SK-N-SH (cell line): ENCODE data around the gene SCOC. TPM values are rescaled to one million over a fixed set of nuclear protein-coding genes. Genes with fewer than 3 reads are reported as not detected.

Experiments used
- CTCF ChIA-PET: fragments of 300-600, 350-600 bp; formaldehyde crosslinking; extraction: SDS; loops from one replicate; lab custom pipeline; 2021; lab: Yijun Ruan, JAX
- POLR2A ChIA-PET: fragments of 350-600 bp; sonication (Branson Sonifier 250); formaldehyde crosslinking; extraction: SDS; loops from one replicate; lab custom pipeline; 2020; ENCODE audit warnings: antibody characterized with exemption, inconsistent platforms; lab: Yijun Ruan, JAX
- DNase-seq: peaks from one replicate; pipeline ENCODE4 v3.0.0; 2012
- H2AFZ ChIP-seq: fragments of 200-600 bp; sonication (generic); 2 replicates; pipeline ENCODE4 v1.8.1; 2016; ENCODE audit warnings: antibody characterized with exemption, mild to moderate bottlenecking, low read depth
- H3F3A ChIP-seq: fragments of 200-600 bp; sonication (generic); replicated peaks from 2 replicates; pipeline ENCODE3; 2016; ENCODE audit warnings: antibody characterized with exemption, mild to moderate bottlenecking; ENCODE audit not compliant: insufficient read depth
- H3K27ac ChIP-seq, 2 experiments: fragments of 200-500 bp in 1 of 2; fragments of 200-600 bp in 1 of 2; sonication (Bioruptor generic) in 1 of 2; sonication (generic), shearing (Covaris generic) in 1 of 2; 2 replicates each; pipeline versions ENCODE4 v1.5.1 to v1.6.1; 2014 to 2016; ENCODE audit warnings: low read depth in 2 of 2, inconsistent platforms in 1 of 2, low read length in 1 of 2, mild to moderate bottlenecking in 1 of 2, mixed read lengths in 1 of 2
- H3K27me3 ChIP-seq: fragments of 200-600 bp; sonication (generic), shearing (Covaris generic); 2 replicates; pipeline ENCODE4 v1.6.1; 2016; ENCODE audit warnings: mixed run types; ENCODE audit not compliant: insufficient read depth
- H3K36me3 ChIP-seq, 2 experiments: fragments of 200-500 bp in 1 of 2; fragments of 200-600 bp in 1 of 2; sonication (Bioruptor generic) in 1 of 2; sonication (generic) in 1 of 2; replicated peaks in 1 of 2; 2 replicates each; pipeline versions ENCODE3 to v1.5.1; 2014 to 2016; ENCODE audit warnings: low read length in 1 of 2, mild to moderate bottlenecking in 1 of 2; ENCODE audit not compliant: insufficient read depth in 2 of 2, control insufficient read depth in 1 of 2
- H3K4me1 ChIP-seq, 2 experiments: fragments of 200-500 bp in 1 of 2; fragments of 200-600 bp in 1 of 2; sonication (Bioruptor generic) in 1 of 2; sonication (generic), shearing (Covaris generic) in 1 of 2; 2 replicates each; pipeline versions ENCODE4 v1.5.1 to v1.6.1; 2014 to 2016; ENCODE audit warnings: low read depth in 1 of 2, low read length in 1 of 2, mixed run types in 1 of 2; ENCODE audit not compliant: insufficient read depth in 2 of 2, control insufficient read depth in 1 of 2
- H3K4me2 ChIP-seq: fragments of 200-600 bp; sonication (generic), shearing (Covaris generic); 2 replicates; pipeline ENCODE4 v1.6.1; 2017; ENCODE audit warnings: mixed run types
- H3K4me3 ChIP-seq, 2 experiments: fragments of 200-500 bp in 1 of 2; fragments of 200-600 bp in 1 of 2; sonication (Bioruptor generic) in 1 of 2; sonication (generic), shearing (Covaris generic) in 1 of 2; 2 replicates each; pipeline versions ENCODE4 v1.5.1 to v1.8.1; 2014 to 2016; ENCODE audit warnings: low read depth in 2 of 2, inconsistent platforms in 1 of 2, low read length in 1 of 2, mild to moderate bottlenecking in 1 of 2, mixed read lengths in 1 of 2, moderate library complexity in 1 of 2
- H3K79me2 ChIP-seq: fragments of 200-600 bp; sonication (generic); 2 replicates; pipeline ENCODE4 v1.8.1; 2017; ENCODE audit warnings: mild to moderate bottlenecking; ENCODE audit not compliant: insufficient read depth
- H3K9ac ChIP-seq: fragments of 200-600 bp; sonication (generic); 2 replicates; pipeline ENCODE4 v1.6.1; 2017; ENCODE audit warnings: mixed run types
- H3K9me2 ChIP-seq: fragments of 200-600 bp; sonication (generic); 2 replicates; pipeline ENCODE4 v1.6.1; 2017; ENCODE audit warnings: mixed run types
- H3K9me3 ChIP-seq: fragments of 200-600 bp; sonication (generic); 2 replicates; pipeline ENCODE4 v1.6.1; 2017; ENCODE audit warnings: mixed run types, mild to moderate bottlenecking, moderate library complexity
- H4K20me1 ChIP-seq: fragments of 200-600 bp; sonication (generic); 2 replicates; pipeline ENCODE4 v1.6.1; 2017; ENCODE audit warnings: mild to moderate bottlenecking, mixed run types; ENCODE audit not compliant: insufficient read depth
- CHD2 ChIP-seq: fragments of 150-350 bp; IDR thresholded peaks from 2 replicates; pipeline ENCODE4 v1.6.1; 2018; ENCODE audit warnings: low read length; ENCODE audit not compliant: partially characterized antibody
- ELF1 ChIP-seq: IDR thresholded peaks from 2 replicates; pipeline ENCODE4 v1.4.0; 2012
- EZH2phosphoT487 ChIP-seq: fragments of 200-600 bp; sonication (generic); IDR thresholded peaks from 2 replicates; pipeline ENCODE4 v1.6.1; 2017; ENCODE audit warnings: low read depth, mixed run types, mild to moderate bottlenecking, antibody characterized with exemption, moderate library complexity, borderline replicate concordance
- FOXJ3 ChIP-seq: sonication (generic); formaldehyde crosslinking; IDR thresholded peaks from 2 replicates; pipeline ENCODE4 v1.5.1; 2020; ENCODE audit warnings: mild to moderate bottlenecking, missing genetic modification reagents
- JUND ChIP-seq: IDR thresholded peaks from 2 replicates; pipeline ENCODE4 v1.4.0; 2012
- MEF2A ChIP-seq: IDR thresholded peaks from 2 replicates; pipeline ENCODE4 v1.4.0; 2012; ENCODE audit warnings: low read depth, borderline replicate concordance
- MXI1 ChIP-seq: IDR thresholded peaks from 2 replicates; pipeline ENCODE4 v1.6.1; 2012; ENCODE audit warnings: mild to moderate bottlenecking, low read depth, low read length, improper control_type of control experiment
- NFIC ChIP-seq: IDR thresholded peaks from 2 replicates; pipeline ENCODE4 v1.4.0; 2012; ENCODE audit warnings: borderline replicate concordance
- NRF1 ChIP-seq: IDR thresholded peaks from 2 replicates; pipeline ENCODE4 v1.6.1; 2012; ENCODE audit warnings: low read depth, mild to moderate bottlenecking, low read length
- RAD21 ChIP-seq: IDR thresholded peaks from 2 replicates; pipeline ENCODE4 v1.6.1; 2012; ENCODE audit warnings: mild to moderate bottlenecking, low read length
- SIN3A ChIP-seq: IDR thresholded peaks from 2 replicates; pipeline ENCODE4 v1.6.1; 2012; ENCODE audit warnings: low read depth, mild to moderate bottlenecking, low read length, moderate library complexity, borderline replicate concordance
- SMC3 ChIP-seq: IDR thresholded peaks from 2 replicates; pipeline ENCODE4 v1.6.1; 2012; ENCODE audit warnings: low read depth, low read length, improper control_type of control experiment
- TCF12 ChIP-seq: IDR thresholded peaks from 2 replicates; pipeline ENCODE4 v1.4.0; 2012
- YY1 ChIP-seq: IDR thresholded peaks from 2 replicates; pipeline ENCODE4 v1.4.0; 2012; ENCODE audit warnings: low read depth, mild to moderate bottlenecking
- WGBS: methylation state at CpG from one replicate; pipeline ENCODE4 v1.1.6; 2017; ENCODE audit warnings: low lambda C conversion rate; 5-methylcytosine and 5-hydroxymethylcytosine counted together
- polyA plus RNA-seq, 3 experiments: library from polyadenylated mRNA; depleted of rRNA; stranded (reverse); fragments of >200 nt; gene quantifications; 2 replicates each; pipeline ENCODE4 v1.2.3, GENCODE V29; 2012
- TF ChIP-seq, protein P1 (sequence below): IDR thresholded peaks from 2 replicates; pipeline ENCODE4 v1.4.0; 2012; ENCODE audit warnings: low read depth
- TF ChIP-seq, protein P2 (sequence below): IDR thresholded peaks from 2 replicates; pipeline ENCODE4 v1.4.0; 2012; ENCODE audit warnings: low read depth, borderline replicate concordance
- TF ChIP-seq, protein P3 (sequence below): fragments of 200-600 bp; sonication (generic); IDR thresholded peaks from 2 replicates; pipeline ENCODE4 v1.6.1; 2017; ENCODE audit warnings: antibody characterized with exemption, mild to moderate bottlenecking, moderate library complexity

SCOC gene
- polyA plus RNA-seq, 1 of the 3 experiments (the other 2 are of a cell fraction): 16.0 TPM

DNA sequence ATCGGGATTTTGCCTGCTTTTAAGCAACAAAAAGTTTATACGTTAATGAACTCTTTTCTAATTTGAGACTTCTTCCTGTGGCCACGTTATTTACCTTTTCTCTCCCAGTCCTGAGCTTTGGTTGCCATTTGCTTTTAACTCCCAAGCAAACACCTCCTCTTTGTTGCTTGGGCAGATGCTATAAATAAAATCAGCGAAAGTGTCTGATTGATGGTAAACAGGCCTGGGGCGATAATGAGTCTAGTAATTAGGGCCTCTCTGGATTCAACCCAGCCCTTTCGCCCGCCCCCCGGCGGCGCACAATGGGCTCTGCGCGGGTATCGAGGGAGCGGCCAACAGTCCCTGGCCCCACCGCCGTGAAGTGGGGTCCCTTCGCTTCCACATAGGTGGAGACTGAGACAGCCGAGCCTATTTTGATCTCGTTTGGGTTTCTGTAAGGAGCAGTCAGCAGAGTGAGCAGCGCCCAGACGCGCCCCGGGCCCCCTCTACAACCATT lies 53.2 kb downstream of the SCOC start:
- no peaks in the 10 kb centered on the region for H3K79me2 ChIP-seq
- H4K20me1 ChIP-seq: no peaks in the 10 kb centered on the region
- 17% methylated on average over 14 of the region's 23 CpGs for WGBS
- ChIA-PET CTCF (interaction anchor here (0.7 to 5.7 kb wide), 30 partner anchors 10 to 707 kb away, joined by 3 to 35 read pairs (median 4); partner anchors contain the start of genes ELMOD2, RNF150 and SCOC), POLR2A (interaction anchor here (1.5 to 2.3 kb wide), 2 partner anchors 53 to 97 kb away, joined by 4 to 11 read pairs; partner anchors contain the start of genes ELMOD2 and SCOC)
- H3K4me3 ChIP-seq: peak overlapping the region; percentile 78 to 83
- H3K9me2 ChIP-seq: no peaks in the 10 kb centered on the region
- peak overlapping the region in 1 of 2 experiments; percentile 82; a peak in 2 of 4 replicates for H3K27ac ChIP-seq
- peaks cover 4% of the 10 kb centered on the region for H3F3A ChIP-seq
- TF ChIP-seq EZH2phosphoT487 (no peak), NFIC (no peak), TCF12 (no peak), MEF2A (no peak)
- H3K4me1 ChIP-seq: no peaks in the 10 kb centered on the region; a peak in 1 of 4 replicates
- H3K4me2 ChIP-seq: peak overlapping the region; percentile 94
- H3K9me3 ChIP-seq: no peaks in the 10 kb centered on the region
- peak; percentile 74 for DNase-seq
- peak overlapping the region; percentile 36; the same call in 1 of the 2 replicates for H3K9ac ChIP-seq
- no peaks in the 10 kb centered on the region for H3K36me3 ChIP-seq
- H2AFZ ChIP-seq: peak overlapping the region; percentile 95
- peaks cover 4% of the 10 kb centered on the region; the same call in 1 of the 2 replicates for H3K27me3 ChIP-seq

DNA sequence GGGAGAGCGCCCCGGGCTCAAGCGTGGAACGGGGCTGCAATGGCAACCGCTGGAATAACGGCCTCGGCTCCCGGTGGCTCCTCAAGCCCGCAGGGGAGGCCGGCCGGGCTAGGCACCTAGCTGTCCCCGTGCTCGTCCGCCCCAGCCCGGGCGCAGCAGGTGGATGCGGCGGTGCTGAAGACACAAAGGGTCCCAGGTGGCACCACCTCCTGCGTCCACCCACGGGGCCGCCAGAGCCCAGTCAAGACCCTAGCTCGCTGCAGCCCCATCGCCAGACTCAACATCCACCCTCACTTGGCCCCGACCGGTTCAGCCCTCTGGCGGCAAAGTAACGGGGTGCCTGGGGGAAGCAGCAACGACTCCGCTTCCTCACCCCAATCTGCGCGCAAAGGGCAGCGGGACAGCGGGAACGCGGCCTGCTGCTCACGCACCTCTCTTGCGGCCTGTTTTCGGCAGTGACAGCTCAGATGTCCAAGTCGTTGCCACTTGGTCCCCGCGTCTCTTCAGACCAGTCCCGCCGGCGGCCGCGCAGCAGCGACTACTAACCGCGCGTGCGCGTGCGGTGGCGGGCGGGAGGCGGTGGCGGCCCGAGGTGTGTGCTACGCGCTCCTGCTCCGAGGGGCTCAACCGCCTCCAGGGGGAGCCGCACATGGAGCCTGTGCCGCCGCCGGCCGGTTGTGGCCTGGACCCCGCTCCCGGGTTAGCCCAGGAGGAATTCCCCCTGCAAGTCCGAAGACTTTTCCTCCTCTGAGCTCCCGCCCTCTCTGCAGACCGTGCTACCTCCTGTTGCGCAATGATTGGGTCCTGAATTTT lies 53.9 kb downstream of the SCOC start, which contains the start of gene CLGN:
Gene CLGN, minus strand, starts transcription at position 543 of the 813 bp plus-strand sequence. CDS start 14,570 bp downstream, outside the sequence.
- peak within 1 kb of the TSS; percentile 78 to 83 for H3K4me3 ChIP-seq
- no peak for TF ChIP-seq EZH2phosphoT487
- peak; percentile 43 for TF ChIP-seq RAD21
- no peak for TF ChIP-seq YY1
- TF ChIP-seq NRF1: peak; percentile 71
- TF ChIP-seq SMC3: peak; percentile 51
- TF ChIP-seq SIN3A: peak; percentile 34; the same call in 1 of the 2 replicates
- TF ChIP-seq, protein P1, sequence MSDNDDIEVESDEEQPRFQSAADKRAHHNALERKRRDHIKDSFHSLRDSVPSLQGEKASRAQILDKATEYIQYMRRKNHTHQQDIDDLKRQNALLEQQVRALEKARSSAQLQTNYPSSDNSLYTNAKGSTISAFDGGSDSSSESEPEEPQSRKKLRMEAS: peak; percentile 52
- no peak for TF ChIP-seq ELF1
- peak; percentile 43 for TF ChIP-seq CHD2
- peak; percentile 82 for TF ChIP-seq MXI1
- TF ChIP-seq, protein P2, sequence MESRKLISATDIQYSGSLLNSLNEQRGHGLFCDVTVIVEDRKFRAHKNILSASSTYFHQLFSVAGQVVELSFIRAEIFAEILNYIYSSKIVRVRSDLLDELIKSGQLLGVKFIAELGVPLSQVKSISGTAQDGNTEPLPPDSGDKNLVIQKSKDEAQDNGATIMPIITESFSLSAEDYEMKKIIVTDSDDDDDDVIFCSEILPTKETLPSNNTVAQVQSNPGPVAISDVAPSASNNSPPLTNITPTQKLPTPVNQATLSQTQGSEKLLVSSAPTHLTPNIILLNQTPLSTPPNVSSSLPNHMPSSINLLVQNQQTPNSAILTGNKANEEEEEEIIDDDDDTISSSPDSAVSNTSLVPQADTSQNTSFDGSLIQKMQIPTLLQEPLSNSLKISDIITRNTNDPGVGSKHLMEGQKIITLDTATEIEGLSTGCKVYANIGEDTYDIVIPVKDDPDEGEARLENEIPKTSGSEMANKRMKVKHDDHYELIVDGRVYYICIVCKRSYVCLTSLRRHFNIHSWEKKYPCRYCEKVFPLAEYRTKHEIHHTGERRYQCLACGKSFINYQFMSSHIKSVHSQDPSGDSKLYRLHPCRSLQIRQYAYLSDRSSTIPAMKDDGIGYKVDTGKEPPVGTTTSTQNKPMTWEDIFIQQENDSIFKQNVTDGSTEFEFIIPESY: no peak
- TF ChIP-seq FOXJ3 (CRISPR knock-in tag): no peak
- no peak for TF ChIP-seq JUND
- TF ChIP-seq, protein P3, sequence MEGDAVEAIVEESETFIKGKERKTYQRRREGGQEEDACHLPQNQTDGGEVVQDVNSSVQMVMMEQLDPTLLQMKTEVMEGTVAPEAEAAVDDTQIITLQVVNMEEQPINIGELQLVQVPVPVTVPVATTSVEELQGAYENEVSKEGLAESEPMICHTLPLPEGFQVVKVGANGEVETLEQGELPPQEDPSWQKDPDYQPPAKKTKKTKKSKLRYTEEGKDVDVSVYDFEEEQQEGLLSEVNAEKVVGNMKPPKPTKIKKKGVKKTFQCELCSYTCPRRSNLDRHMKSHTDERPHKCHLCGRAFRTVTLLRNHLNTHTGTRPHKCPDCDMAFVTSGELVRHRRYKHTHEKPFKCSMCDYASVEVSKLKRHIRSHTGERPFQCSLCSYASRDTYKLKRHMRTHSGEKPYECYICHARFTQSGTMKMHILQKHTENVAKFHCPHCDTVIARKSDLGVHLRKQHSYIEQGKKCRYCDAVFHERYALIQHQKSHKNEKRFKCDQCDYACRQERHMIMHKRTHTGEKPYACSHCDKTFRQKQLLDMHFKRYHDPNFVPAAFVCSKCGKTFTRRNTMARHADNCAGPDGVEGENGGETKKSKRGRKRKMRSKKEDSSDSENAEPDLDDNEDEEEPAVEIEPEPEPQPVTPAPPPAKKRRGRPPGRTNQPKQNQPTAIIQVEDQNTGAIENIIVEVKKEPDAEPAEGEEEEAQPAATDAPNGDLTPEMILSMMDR: peak; percentile 59
- H3F3A ChIP-seq: peaks cover 4% of the 10 kb centered on the region
- peak within 1 kb of the TSS; percentile 36; the same call in 1 of the 2 replicates for H3K9ac ChIP-seq
- H3K4me2 ChIP-seq: peak within 1 kb of the TSS; percentile 94
- no peaks in the 10 kb centered on the region for H3K9me3 ChIP-seq
- 2% methylated on average over 33 of the region's 73 CpGs for WGBS
- peaks cover 4% of the 10 kb centered on the region; the same call in 1 of the 2 replicates for H3K27me3 ChIP-seq
- H4K20me1 ChIP-seq: no peaks in the 10 kb centered on the region
- H3K9me2 ChIP-seq: no peaks in the 10 kb centered on the region
- DNase-seq: peak; percentile 95
- no peaks in the 10 kb centered on the region for H3K36me3 ChIP-seq
- POLR2A ChIA-PET: interaction anchor here (1.5 to 2.3 kb wide), 2 partner anchors 54 to 97 kb away, joined by 4 to 11 read pairs; partner anchors contain the start of genes ELMOD2 and SCOC
- CTCF ChIA-PET: interaction anchor here (0.6 to 5.7 kb wide), 43 partner anchors 9 to 1250 kb away, joined by 3 to 35 read pairs (median 4); partner anchors contain the start of genes ELMOD2, RNF150 and SCOC
- no peaks in the 10 kb centered on the region; a peak in 1 of 4 replicates for H3K4me1 ChIP-seq
- H3K79me2 ChIP-seq: no peaks in the 10 kb centered on the region
- H3K27ac ChIP-seq: peak within 1 kb of the TSS in 1 of 2 experiments; percentile 82; a peak in 2 of 4 replicates
- peak within 1 kb of the TSS; percentile 95 for H2AFZ ChIP-seq
